Right lobe of liver (tissue), 4 donors: ENCODE data around the gene PSMA7.
"Not testable (repeated sequence)": the region's sequence is repeated elsewhere in the genome, so short reads cannot be mapped to it uniquely, and the experiment has no call there.

Source experiments
- CTCF ChIP-seq, 4 donors: fragments of 200-600 bp in 3 of 4; fragments of 450-650 bp in 1 of 4; IDR thresholded peaks; one replicate each; pipeline versions ENCODE4 v1.5.1 to v1.8.0; 2016 to 2022; ENCODE audit warnings: antibody characterized with exemption in 4 of 4, mild to moderate bottlenecking in 2 of 4
- POLR2A ChIP-seq: fragments of 450-650 bp; IDR thresholded peaks from one replicate; pipeline ENCODE4 v1.6.1; 2017; ENCODE audit warnings: antibody characterized with exemption, mild to moderate bottlenecking
- donor health status: DM: no; HTN: no; CAD: no.
- donor health status: DM: no; HTN: no; CAD: no.
- donor health status: DM: no; HTN: yes; CAD: no.

- not testable (repeated sequence) for TF ChIP-seq CTCF (IDR thresholded peaks at IDR 0.05); POLR2A
Observed at GRCh38 chr20:62115800-62116407, 27.3 kb downstream of the PSMA7 start.
